NCI-H146 (cell line): Measurements from ENCODE around the gene HOXB13.

ENCODE experiments used
- DNase-seq: peaks from one replicate; lab custom pipeline; 2025; lab: John Stamatoyannopoulos, UW

HOXB13 gene

GRCh38 chr17:48728232-48729231 is at the start of gene HOXB13:
HOXB13 (minus strand) TSS chr17:48728750; CDS start chr17:48728593, 157 bp downstream.
- DNase-seq, result no peak

DNA sequence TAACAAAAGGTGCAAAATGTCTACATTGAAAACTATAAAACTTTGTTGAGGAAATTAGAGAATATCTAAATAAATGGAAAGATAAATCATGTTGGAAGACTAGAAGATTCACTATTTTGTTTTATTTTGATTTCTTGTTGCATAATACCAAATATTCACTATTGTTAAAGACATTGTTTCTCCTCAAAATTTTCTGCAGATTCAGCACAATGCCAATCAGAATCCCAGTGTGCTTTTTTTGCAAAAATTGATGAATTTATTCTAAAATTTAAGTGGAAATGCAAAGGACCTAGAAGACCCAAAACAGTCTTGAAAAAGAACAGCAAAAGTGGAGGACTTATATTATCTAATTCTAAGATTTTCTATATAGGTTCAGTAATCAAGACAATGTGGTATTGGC is 48.1 kb upstream of the HOXB13 start:
- no peak for DNase-seq

- no peak for DNase-seq
Measured at GRCh38 chr17:48773245-48773644, 44.7 kb upstream of the HOXB13 start.

DNA sequence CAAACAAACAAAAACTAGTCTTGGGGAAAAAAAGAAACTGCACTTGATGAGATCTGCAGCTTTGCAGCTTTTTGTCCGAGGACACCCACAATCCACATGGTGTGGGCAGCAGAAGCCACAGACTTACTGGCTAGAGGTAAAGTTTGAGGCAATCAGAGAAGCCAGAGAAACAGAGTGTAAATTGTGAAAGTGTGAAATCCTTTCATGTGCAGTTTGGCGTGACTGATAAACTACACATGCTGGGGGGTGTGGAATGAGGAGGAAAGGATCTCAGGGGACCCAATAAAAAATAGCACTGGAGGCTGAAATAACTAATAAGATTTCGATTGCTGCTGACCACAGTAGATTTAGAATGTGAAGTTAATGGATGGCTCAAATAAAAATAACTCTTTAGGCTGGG is 42.4 kb upstream of the HOXB13 start:
- no peak for DNase-seq

DNA sequence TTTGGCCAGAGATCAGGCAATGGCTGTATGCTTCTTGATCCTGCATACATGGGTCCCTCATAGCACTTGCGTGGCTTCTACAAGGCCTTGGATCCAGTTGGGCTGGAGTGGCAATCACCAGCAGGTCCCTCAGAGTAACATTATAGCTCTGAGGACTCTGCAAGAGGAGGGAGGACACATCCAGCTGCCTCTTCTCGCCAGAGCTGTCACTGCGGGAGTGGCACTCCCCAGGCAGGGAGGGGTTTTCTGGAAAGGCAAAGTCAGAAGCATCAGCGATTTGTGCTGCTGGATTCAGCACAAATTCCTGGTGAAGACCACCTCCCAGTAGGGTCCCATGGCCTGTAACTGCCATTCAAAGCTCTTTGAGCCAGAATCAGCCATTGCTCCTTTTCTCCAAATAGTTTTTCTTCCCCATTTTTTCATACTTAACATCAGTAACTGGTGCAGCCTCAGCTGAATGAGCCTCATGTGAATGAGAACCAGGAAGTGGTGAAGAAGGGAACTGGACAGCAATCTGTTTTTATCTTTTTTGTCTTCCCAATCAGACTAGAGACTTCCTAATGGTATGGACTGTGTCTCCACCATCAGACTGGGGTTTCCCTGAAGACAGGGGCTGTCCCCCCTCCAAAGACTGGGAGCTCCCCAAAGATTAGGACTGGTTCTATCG is 40.6 kb upstream of the HOXB13 start:
- no peak for DNase-seq

DNA sequence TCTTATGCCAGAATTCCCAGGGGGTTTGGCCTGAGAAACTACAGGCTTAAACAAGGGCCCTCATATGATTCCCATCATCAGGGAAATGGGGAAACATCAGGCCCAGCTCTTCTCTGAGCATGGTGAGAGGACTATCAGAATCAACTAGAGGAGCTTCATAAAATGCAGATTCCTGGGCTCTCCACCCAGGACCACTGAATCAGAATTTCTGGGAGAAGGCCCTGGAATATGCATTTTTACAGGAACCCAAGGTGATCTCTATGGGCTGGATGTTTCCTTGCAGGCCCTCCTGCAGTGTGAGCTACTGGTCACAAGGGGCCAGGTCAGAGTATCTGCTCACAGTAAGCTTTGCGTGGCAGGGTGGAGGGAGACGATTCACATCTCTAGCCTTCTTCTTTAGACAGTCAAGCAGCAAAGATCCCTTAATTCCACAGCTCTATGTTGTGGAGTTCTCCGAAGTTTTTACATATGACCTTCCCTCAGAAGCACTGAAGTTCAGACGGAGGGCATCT is 38.8 kb upstream of the HOXB13 start:
- no peak for DNase-seq

DNA sequence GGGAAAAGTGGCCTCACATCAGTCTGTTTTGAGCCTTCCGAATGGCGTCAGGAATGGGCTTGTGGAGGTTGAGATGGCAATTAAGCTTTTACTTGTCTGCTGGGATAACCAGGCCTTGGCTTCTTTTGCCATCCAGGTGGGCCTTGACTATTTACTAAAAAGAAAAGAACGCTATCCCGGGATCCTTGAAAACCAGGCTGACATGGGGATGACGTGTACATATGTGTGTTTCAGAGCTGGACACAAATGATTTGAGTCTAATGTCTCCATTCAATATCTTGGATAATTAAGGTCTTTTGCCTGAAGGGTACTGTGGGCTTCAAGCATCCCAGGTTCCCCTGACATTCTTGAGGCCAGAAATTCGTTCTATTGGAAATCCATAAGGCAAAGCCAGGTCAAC is 32.6 kb upstream of the HOXB13 start:
- DNase-seq, result no peak

GRCh38 chr17:48760411-48760810 is 31.9 kb upstream of the HOXB13 start:
- no peak for DNase-seq

DNA sequence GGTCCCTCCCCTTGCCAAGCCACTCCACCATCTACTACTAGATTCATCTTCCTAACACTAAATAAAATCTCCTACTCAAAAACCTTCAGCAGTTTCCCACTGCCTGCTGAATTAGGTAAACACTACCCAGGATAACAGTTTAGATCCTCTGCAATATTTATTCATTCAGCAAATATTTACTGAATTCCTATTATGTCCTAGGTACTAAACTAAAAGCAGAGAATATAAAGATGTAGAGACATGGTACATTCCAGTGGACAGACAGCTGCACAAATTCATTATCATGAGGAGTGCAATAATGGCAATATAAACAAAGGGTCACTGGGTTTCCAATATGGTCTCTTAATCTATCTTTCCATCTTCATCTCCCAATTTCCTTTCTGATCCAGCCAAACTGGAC is 30.7 kb upstream of the HOXB13 start:
- DNase-seq, result no peak

DNA sequence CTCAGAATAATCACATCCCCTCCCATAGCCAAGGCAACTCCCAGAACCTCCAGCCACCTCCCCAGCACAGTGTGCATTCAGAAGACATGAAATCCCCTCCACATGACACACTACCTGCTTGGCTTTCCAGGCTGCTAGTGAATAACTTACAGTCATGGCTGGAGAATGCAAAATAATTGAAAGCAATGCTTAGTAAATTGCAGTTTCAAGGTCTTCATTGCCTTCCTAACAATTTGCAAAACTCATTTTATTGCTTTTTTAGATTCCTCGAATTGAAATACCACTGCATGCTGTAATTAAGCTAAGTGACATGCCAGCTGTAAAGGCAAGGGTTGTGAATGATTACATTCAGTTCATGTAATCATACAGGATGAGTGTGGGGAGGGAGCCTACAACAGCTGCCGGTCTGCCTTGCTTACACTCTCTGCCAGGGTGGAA is 29.0 kb upstream of the HOXB13 start:
- no peak for DNase-seq

- DNase-seq, result no peak
Measured at GRCh38 chr17:48756830-48757251, 28.3 kb upstream of the HOXB13 start.

DNA sequence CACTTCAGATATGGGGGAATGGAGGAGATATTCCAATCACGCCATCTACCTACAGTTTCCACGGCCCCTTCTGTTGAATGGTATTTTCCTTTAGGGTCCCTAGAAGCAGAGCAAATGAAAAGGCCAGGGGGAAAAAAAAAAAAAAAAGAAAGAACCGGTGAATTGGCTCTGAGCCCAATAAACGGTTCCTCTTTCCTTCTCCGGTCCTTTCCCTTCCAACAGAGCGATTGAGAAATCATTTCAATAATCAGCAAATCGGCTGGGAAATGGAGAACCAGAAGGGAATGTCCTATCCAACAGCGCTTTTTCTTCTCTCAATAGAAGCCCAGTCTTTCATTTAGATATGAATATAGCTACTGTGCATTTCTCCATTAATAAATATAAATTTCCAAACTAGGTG is 26.8 kb upstream of the HOXB13 start:
- DNase-seq, result no peak

DNA sequence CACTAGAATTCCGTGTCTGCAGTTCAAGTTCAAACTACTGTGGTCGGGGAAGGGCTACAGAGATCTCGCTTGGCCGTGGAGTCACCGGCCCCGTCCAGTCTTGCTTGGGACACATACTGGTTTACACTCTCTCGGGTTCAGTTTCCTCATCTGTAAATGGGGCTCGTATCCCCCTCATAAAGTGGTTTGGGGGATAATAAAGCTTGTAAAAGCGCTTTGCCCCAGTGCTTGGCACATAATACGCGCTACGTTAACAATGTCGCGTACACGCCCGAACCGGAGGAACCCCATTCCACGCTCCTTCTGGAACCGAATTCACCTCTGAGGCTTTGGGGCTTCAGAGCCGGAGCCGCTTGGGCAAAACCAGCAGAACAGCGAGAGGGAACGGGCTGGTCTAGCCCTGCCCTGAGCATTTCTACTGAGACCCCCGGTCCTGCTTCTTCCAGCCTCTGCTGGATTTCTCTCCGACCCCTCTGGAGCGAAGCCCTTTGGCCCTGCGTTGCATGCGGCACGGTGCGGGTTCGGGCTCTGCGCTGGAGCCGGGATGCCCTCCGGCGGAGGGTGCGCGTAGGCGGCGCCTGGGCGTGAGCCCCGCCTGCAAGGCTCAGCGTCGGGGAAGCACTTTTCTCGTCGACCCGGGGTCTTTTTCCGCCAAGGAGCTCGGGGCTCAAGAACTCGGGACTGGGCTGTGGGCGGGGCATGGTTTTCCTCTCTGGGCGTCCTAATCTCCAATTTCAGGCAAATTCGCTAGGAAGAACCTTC is 26.1 kb upstream of the HOXB13 start:
- DNase-seq, result no peak

GRCh38 chr17:48753794-48754499 is 25.4 kb upstream of the HOXB13 start:
- DNase-seq, result no peak

DNA sequence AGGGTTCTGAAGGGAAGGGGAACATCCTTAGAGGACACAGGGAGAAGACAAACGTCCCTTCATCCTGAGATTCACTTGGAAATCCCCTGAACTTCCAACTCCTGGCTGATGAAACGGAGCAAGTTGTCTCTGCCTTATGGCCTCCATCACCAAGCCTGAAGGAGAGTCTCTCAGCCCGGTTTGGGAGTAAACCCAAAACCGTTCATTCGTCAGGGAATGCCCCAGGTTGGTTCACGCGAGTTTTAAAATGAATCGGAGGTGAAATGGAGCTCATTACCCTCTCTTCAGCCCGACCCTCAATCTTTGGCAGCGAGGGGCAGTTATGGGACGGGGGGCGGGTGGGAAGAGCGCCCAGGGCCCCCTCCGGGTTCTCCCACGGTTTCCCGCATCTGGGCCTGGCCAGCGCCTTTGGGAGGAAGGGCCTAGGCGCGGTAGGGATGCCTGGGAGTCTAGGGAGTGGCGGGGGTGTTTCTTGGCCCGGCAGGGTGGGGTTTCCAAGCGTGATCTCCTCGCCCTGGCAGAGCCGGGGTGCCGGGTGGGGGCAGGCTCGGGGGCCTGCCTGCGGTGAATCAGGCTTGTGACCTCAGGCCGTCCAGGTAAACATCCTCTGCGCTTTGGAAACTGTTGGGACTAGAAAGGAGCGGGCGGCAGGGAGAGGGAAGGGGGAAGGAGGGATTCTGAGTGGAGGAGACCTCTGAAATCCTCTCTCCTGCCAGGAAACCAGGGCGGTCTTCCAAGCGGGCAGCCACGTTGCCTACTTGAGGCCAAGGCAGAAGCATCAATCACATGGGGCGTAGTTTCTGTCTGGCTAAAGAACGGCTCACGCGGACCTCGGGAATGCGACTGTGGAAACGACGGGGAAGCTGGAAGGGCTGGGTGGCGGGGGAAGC is 24.1 kb upstream of the HOXB13 start:
- no peak for DNase-seq

DNA sequence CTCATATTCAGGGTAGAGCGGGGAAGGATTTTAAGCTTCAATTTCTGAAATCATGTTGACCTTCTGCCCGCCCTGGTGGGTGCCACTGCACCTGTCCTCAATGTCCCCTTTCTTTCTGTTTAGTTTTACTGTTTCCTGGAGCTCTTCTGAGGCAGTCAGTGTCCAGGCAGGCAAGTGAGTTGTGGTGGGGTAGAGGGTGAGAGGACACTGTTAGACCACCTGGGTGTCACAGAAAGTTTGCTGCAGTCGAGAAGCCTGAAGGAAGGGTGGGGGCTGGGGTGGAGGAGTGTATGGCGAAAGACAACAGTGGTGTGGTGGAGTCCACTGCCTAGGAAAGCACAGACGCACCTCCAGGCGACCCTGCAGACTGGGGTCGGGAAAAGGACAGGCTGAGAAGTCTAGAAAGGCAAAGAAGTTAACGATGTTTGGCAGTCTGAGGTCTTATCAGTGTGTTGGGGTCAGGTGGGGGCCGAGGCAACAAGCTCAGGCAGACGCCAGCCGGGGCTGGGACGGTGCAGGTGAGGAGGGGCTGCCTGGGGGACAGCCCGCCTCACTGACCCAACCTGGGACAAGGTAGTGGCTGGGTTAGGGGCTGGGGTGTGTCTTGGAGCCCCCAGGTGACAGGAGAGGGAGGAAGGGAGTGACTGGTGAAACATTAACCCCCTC is 23.3 kb upstream of the HOXB13 start:
- DNase-seq, result no peak

GRCh38 chr17:48751172-48751571 is 22.6 kb upstream of the HOXB13 start:
- no peak for DNase-seq

DNA sequence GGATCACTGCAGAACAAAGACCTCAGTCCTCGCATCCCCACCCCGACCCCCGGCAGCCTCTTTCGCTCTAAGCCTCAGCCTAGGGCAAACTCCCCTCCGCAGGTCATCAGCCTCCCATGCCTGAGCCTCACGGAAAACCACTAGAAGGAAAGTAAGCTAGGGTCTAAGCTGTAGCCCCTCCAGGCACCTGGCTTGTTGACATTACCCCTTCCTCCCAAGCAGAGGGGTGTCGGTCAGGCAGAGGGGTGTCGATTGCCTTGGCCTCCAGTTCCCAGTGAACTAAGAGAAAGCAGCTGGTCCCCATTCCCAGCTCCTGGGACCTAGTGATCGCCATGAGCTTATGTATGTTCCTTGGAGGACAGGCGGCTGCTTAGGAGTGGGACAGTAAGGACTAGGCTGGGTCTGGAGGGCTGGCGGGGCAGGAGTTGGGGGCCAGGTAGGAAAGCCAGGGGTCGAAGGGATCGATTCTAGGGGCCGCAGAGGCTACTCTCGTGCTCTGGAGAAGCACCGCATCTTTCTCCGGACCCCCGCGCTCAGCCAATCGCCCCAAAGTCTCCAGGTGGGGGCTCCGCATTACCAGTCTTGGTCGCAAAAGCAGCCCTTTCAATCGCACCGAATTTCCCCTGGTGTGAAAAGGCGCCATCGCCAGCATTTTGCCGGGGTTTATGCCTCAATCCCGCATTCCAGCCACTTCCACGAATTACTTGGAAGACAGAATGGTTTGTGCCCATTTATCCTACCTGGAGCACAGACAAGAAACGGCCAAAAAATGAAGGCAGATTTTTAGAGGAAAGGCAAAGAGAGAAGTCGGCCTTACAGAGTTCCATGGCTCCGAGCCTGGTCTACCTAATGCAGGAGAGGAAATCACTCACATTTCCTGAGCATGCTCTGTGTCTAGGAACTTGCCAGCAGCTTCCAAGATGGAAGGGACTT is 21.3 kb upstream of the HOXB13 start:
- DNase-seq, result no peak
